Measurements from ENCODE around the gene CLSTN1.

DNA sequence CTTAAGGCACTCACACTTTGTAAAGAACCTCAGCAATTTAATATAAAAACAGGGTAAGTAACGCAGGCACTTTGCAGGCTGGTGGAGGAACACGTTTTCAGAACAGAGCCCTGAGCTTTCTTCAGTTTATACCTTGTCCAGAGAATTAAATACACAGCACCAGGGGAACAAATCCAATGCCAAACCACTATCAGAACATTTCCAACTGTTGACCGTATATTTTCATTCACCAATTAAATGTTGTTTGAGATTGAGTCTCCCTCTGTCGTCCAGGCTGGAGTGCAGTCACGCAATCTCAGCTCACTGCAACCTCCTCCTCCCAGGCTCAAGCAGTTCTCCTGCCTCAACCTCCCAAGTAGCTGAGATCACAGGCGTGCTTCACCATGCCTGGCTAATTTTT is 29.7 kb downstream of the CLSTN1 start:
- TF ChIP-seq POLR2AphosphoS5 (IDR thresholded peaks at IDR 0.05; ENCODE audit: low read depth, low read length): no peak
- TF ChIP-seq, protein P1, sequence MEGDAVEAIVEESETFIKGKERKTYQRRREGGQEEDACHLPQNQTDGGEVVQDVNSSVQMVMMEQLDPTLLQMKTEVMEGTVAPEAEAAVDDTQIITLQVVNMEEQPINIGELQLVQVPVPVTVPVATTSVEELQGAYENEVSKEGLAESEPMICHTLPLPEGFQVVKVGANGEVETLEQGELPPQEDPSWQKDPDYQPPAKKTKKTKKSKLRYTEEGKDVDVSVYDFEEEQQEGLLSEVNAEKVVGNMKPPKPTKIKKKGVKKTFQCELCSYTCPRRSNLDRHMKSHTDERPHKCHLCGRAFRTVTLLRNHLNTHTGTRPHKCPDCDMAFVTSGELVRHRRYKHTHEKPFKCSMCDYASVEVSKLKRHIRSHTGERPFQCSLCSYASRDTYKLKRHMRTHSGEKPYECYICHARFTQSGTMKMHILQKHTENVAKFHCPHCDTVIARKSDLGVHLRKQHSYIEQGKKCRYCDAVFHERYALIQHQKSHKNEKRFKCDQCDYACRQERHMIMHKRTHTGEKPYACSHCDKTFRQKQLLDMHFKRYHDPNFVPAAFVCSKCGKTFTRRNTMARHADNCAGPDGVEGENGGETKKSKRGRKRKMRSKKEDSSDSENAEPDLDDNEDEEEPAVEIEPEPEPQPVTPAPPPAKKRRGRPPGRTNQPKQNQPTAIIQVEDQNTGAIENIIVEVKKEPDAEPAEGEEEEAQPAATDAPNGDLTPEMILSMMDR (IDR thresholded peaks at IDR 0.05): no peak
- no peak for TF ChIP-seq TCF7L2 (IDR thresholded peaks at IDR 0.05; ENCODE audit: low read depth, low read length)
- TF ChIP-seq, protein P2, sequence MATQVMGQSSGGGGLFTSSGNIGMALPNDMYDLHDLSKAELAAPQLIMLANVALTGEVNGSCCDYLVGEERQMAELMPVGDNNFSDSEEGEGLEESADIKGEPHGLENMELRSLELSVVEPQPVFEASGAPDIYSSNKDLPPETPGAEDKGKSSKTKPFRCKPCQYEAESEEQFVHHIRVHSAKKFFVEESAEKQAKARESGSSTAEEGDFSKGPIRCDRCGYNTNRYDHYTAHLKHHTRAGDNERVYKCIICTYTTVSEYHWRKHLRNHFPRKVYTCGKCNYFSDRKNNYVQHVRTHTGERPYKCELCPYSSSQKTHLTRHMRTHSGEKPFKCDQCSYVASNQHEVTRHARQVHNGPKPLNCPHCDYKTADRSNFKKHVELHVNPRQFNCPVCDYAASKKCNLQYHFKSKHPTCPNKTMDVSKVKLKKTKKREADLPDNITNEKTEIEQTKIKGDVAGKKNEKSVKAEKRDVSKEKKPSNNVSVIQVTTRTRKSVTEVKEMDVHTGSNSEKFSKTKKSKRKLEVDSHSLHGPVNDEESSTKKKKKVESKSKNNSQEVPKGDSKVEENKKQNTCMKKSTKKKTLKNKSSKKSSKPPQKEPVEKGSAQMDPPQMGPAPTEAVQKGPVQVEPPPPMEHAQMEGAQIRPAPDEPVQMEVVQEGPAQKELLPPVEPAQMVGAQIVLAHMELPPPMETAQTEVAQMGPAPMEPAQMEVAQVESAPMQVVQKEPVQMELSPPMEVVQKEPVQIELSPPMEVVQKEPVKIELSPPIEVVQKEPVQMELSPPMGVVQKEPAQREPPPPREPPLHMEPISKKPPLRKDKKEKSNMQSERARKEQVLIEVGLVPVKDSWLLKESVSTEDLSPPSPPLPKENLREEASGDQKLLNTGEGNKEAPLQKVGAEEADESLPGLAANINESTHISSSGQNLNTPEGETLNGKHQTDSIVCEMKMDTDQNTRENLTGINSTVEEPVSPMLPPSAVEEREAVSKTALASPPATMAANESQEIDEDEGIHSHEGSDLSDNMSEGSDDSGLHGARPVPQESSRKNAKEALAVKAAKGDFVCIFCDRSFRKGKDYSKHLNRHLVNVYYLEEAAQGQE (IDR thresholded peaks at IDR 0.05; ENCODE audit: insufficient read depth in 1 of 2, low read depth in 2 of 2, low read length in 1 of 2): no peak
- no peak for TF ChIP-seq SIN3A (IDR thresholded peaks at IDR 0.05; ENCODE audit: borderline replicate concordance, insufficient read depth, low read depth, low read length)
